HepG2 (cell line): ENCODE measurements around the gene DPYSL3. TPM values are rescaled to one million over a fixed set of nuclear protein-coding genes. Genes with fewer than 3 reads are reported as not detected.

Source experiments
- ATAC-seq: fragments of 200-7000 bp; cut with Tn5 transposase; 3 replicates; pipeline ENCODE4 v1.9.1; 2020; ENCODE audit warnings: mild to moderate bottlenecking, moderate library complexity
- Bru-seq: library from RNA; stranded (reverse); fragments of 400-500 nt; gene quantifications from one replicate; lab custom pipeline; 2021; lab: Mats Ljungman, UMichigan
- BruChase-seq, 2 experiments: library from RNA; stranded (reverse); fragments of 400-500 nt; gene quantifications; one replicate each; lab custom pipeline; 2021; lab: Mats Ljungman, UMichigan
- BruUV-seq: library from RNA; stranded (reverse); fragments of 400-500 nt; replicated peaks from 2 replicates; lab custom pipeline; 2021; lab: Mats Ljungman, UMichigan
- CTCF ChIA-PET: fragments of 300-600 bp; formaldehyde crosslinking; extraction: SDS; loops from one replicate; lab custom pipeline; 2021; ENCODE audit warnings: low total read pairs, inconsistent platforms, low intra/inter-chr PET ratio; lab: Yijun Ruan, JAX
- POLR2A ChIA-PET: fragments of 350-600 bp; sonication (Branson Sonifier 250); formaldehyde crosslinking; loops from one replicate; lab custom pipeline; 2020; ENCODE audit warnings: antibody characterized with exemption, inconsistent platforms; lab: Yijun Ruan, JAX
- DNase-seq: peaks from one replicate; pipeline ENCODE4 v3.0.0-alpha.2; 2015; ENCODE audit warnings: low spot score
- FAIRE-seq: peaks from 3 replicates; lab custom pipeline; 2011; peaks lifted over from hg19 to GRCh38; lab: Jason Lieb, UNC
- H2AFZ ChIP-seq: one replicate; pipeline ENCODE4 v1.6.1; 2011; ENCODE audit warnings: low read length, inconsistent platforms
- H3K27ac ChIP-seq: fragments of 300-600 bp; 3 replicates; pipeline ENCODE4 v1.8.0; 2011; ENCODE audit warnings: mixed run types, mild to moderate bottlenecking, mixed read lengths, low read length, inconsistent platforms; ENCODE audit not compliant: insufficient read depth; ENCODE audit errors: extremely low read length
- H3K27me3 ChIP-seq, 2 experiments: fragments of 200-600 bp in 1 of 2; 2 replicates in 1 of 2; 3 replicates in 1 of 2; pipeline versions ENCODE4 v1.6.0 to v1.8.0; 2011; ENCODE audit warnings: low read length in 2 of 2, mild to moderate bottlenecking in 2 of 2, moderate library complexity in 2 of 2, inconsistent platforms in 1 of 2; ENCODE audit not compliant: insufficient read depth in 2 of 2, control insufficient read depth in 1 of 2
- H3K36me3 ChIP-seq, 2 experiments: fragments of 200-600 bp in 1 of 2; replicated peaks in 1 of 2; 2 replicates in 1 of 2; 3 replicates in 1 of 2; pipeline versions ENCODE4 v1.5.1 to v1.8.0; 2011; ENCODE audit warnings: low read length in 2 of 2, inconsistent platforms in 1 of 2; ENCODE audit not compliant: insufficient read depth in 2 of 2, control insufficient read depth in 1 of 2
- H3K4me1 ChIP-seq: 2 replicates; pipeline ENCODE4 v1.5.1; 2012; ENCODE audit warnings: low read length, inconsistent platforms; ENCODE audit not compliant: insufficient read depth
- H3K4me2 ChIP-seq: 2 replicates; pipeline ENCODE4 v1.6.0; 2011; ENCODE audit warnings: low read depth, low read length, inconsistent platforms
- H3K4me3 ChIP-seq, 3 experiments: fragments of 200-600 bp in 1 of 3; sonication (generic), shearing (Covaris generic) in 1 of 3; replicated peaks in 1 of 3; 2 replicates each; pipeline ENCODE4 v1.5.1; 2011 to 2016; ENCODE audit warnings: low read length in 3 of 3, inconsistent platforms in 2 of 3, low read depth in 2 of 3, mild to moderate bottlenecking in 2 of 3, control low read depth in 1 of 3, mixed read lengths in 1 of 3; ENCODE audit not compliant: insufficient read depth in 1 of 3
- H3K79me2 ChIP-seq: one replicate; pipeline ENCODE4 v1.6.1; 2011; ENCODE audit warnings: low read length, inconsistent platforms; ENCODE audit not compliant: insufficient read depth
- H3K9ac ChIP-seq: 2 replicates; pipeline ENCODE4 v1.6.0; 2011; ENCODE audit warnings: mild to moderate bottlenecking, low read depth, low read length, inconsistent platforms; ENCODE audit not compliant: insufficient read depth
- H3K9me3 ChIP-seq: 2 replicates; pipeline ENCODE4 v1.5.1; 2012; ENCODE audit warnings: mild to moderate bottlenecking, low read length
- H4K20me1 ChIP-seq: 2 replicates; pipeline ENCODE4 v1.6.0; 2011; ENCODE audit warnings: inconsistent platforms, mild to moderate bottlenecking, low read length, moderate library complexity; ENCODE audit not compliant: insufficient read depth
- SNAPC2 ChIP-seq: sonication (generic); formaldehyde crosslinking; IDR thresholded peaks from 2 replicates; pipeline ENCODE4 v1.8.1; 2022; ENCODE audit warnings: mild to moderate bottlenecking, missing genetic modification reagents
- ZBTB40 ChIP-seq, 2 experiments: fragments of 450-650 bp in 1 of 2; sonication (generic) in 1 of 2; formaldehyde crosslinking in 1 of 2; IDR thresholded peaks; 2 replicates each; pipeline versions ENCODE4 v1.6.1 to v1.8.0; 2016 to 2022; ENCODE audit warnings: antibody characterized with exemption in 1 of 2, mild to moderate bottlenecking in 1 of 2, missing genetic modification reagents in 1 of 2
- WGBS: methylation state at CpG from one replicate; pipeline ENCODE4 v1.1.6; 2017; ENCODE audit warnings: low lambda C conversion rate; 5-methylcytosine and 5-hydroxymethylcytosine counted together
- in situ Hi-C: cut with HindIII; loops from 2 replicates; pipeline ENCODE4 v1.10.0; 2017; ENCODE audit warnings: low pct_unique_long_range_greater_than_20kb; ENCODE audit not compliant: extremely low pct_ligation_motif_present
- intact Hi-C: fragments of 100-400 bp; cut with micrococcal nuclease; formaldehyde crosslinking; loops from one replicate; pipeline ENCODE4 v1.10.0; 2022; ENCODE audit not compliant: unreplicated experiment
- long read RNA-seq, 2 experiments: library from RNA in 1 of 2; library from polyadenylated mRNA in 1 of 2; stranded (forward) in 1 of 2; unstranded in 1 of 2; transcript quantifications; one replicate each; pipeline ENCODE4 v2.0.0, GENCODE V29; 2019 to 2022
- polyA minus RNA-seq, 3 experiments: library from RNA; depleted of rRNA, polyadenylated mRNA; stranded (reverse); fragments of >200 nt; gene quantifications; 2 replicates each; pipeline ENCODE4 v1.2.3, GENCODE V29; 2011; ENCODE audit warnings: low replicate concordance in 1 of 3
- polyA plus RNA-seq, 8 experiments: library from polyadenylated mRNA; depleted of rRNA in 3 of 8; stranded (reverse) in 7 of 8; unstranded in 1 of 8; fragments of >200 nt; fragmentation: Illumina TruSeq in 4 of 8; extraction: Trizol in 4 of 8; gene quantifications; 2 replicates each; pipeline versions ENCODE4 v1.2.1 to v1.2.3, GENCODE V29; 2011 to 2016; ENCODE audit warnings: low read depth in 4 of 8, missing spikeins in 1 of 8, mixed read lengths in 1 of 8; ENCODE audit not compliant: insufficient read depth in 1 of 8
- total RNA-seq, 5 experiments: library from RNA; depleted of rRNA; stranded (reverse); fragments of >200 nt; fragmentation: Illumina TruSeq; extraction: Trizol; gene quantifications; 2 replicates each; pipeline ENCODE4 v1.2.3, GENCODE V29; 2016; ENCODE audit warnings: low read depth in 1 of 5

DPYSL3 gene
- total RNA-seq (2016; rRNA removed; fragmentation: Illumina TruSeq; extraction: Trizol) = 0.15 TPM in 1 of 2 replicates, not detected in the other
- total RNA-seq (2016; cell fraction: cytosol; rRNA removed; fragmentation: Illumina TruSeq; extraction: Trizol; ENCODE audit: low read depth) = not detected in 2 replicates
- 0.03 and 0.13 TPM in 2 replicates for total RNA-seq (2016; cell fraction: insoluble cytoplasmic fraction; rRNA removed; fragmentation: Illumina TruSeq; extraction: Trizol)
- not detected in 2 replicates for total RNA-seq (2016; cell fraction: membrane; rRNA removed; fragmentation: Illumina TruSeq; extraction: Trizol)
- total RNA-seq (2016; cell fraction: nucleus; rRNA removed; fragmentation: Illumina TruSeq; extraction: Trizol) = not detected in 2 replicates
- 0.03 and 0.08 TPM in 2 replicates for polyA plus RNA-seq (2011; rRNA removed)
- 0.01 TPM in 1 of 2 replicates, not detected in the other for polyA plus RNA-seq (2011; cell fraction: cytosol; rRNA removed)
- polyA plus RNA-seq (2011; cell fraction: nucleus; rRNA removed) = 0.03 and 0.16 TPM in 2 replicates
- not detected in 2 replicates for polyA plus RNA-seq (2012)
- not detected in 2 replicates for polyA plus RNA-seq (2016; cell fraction: cytosol; fragmentation: Illumina TruSeq; extraction: Trizol; ENCODE audit: low read depth)
- polyA plus RNA-seq (2016; cell fraction: insoluble cytoplasmic fraction; fragmentation: Illumina TruSeq; extraction: Trizol; ENCODE audit: low read depth) = 0.04 TPM in 1 of 2 replicates, not detected in the other
- polyA plus RNA-seq (2016; cell fraction: membrane; fragmentation: Illumina TruSeq; extraction: Trizol; ENCODE audit: low read depth) = 0.07 TPM in 1 of 2 replicates, not detected in the other
- not detected in 2 replicates for polyA plus RNA-seq (2016; cell fraction: nucleus; fragmentation: Illumina TruSeq; extraction: Trizol; ENCODE audit: insufficient read depth, low read depth)
- polyA minus RNA-seq (2011; rRNA and poly(A)+ RNA removed; ENCODE audit: low replicate concordance) = 2.1 TPM in 1 of 2 replicates, not detected in the other
- not detected in 2 replicates for polyA minus RNA-seq (2011; cell fraction: cytosol; rRNA and poly(A)+ RNA removed)
- 0.12 and 0.26 TPM in 2 replicates for polyA minus RNA-seq (2011; cell fraction: nucleus; rRNA and poly(A)+ RNA removed)
- percentile 3 among the genes with signal in this experiment for Bru-seq, nascent RNA
- BruChase-seq, experiment 1, labeled RNA remaining after a 6-hour chase = percentile 2 among the genes with signal in this experiment
- percentile 2 among the genes with signal in this experiment for BruChase-seq, experiment 2, labeled RNA remaining after a 2-hour chase
- long read RNA-seq, experiment 1 = 0 reads
- long read RNA-seq, experiment 2 = 0 reads

- CTCF ChIA-PET = no interaction called here
- no TSS peak for BruUV-seq
- Histone ChIP-seq H3K4me1 (no peaks in the 10 kb centered on the region), H3K9ac (no peak within 1 kb of the TSS), H3K4me3 (no peak within 1 kb of the TSS), H3K27ac (no peak within 1 kb of the TSS), H3K79me2 (no peaks in the 10 kb centered on the region), H3K36me3 (no peaks in the 10 kb centered on the region), H2AFZ (no peak within 1 kb of the TSS), H4K20me1 (no peaks in the 10 kb centered on the region), H3K4me2 (no peak within 1 kb of the TSS), H3K27me3 (peaks cover 0 to 23% of the 10 kb centered on the region in 2 experiments; a peak in 3 of 5 replicates), H3K9me3 (no peaks in the 10 kb centered on the region)
- DNase-seq = no peak
- in situ Hi-C loops (no loop called here), intact Hi-C loops (no loop called here)
- ATAC-seq = peak; percentile 84
- FAIRE-seq = no peak
- POLR2A ChIA-PET = no interaction called here
- 48% methylated on average over 20 of the region's 66 CpGs for WGBS
- no peak for TF ChIP-seq ZBTB40 (IDR thresholded peaks at IDR 0.05)
- no peak for TF ChIP-seq ZBTB40 (CRISPR knock-in tag; IDR thresholded peaks at IDR 0.05)
- no peak for TF ChIP-seq SNAPC2 (CRISPR knock-in tag)
These were observed at the start of gene DPYSL3 for GRCh38 chr5:147509710-147510651. TSS of gene DPYSL3 (minus strand) at chr5:147510068. CDS start at chr5:147509858, 210 bp downstream.
